Peyer's patch (tissue), 4 donors: ENCODE results near the gene TRAFD1. TPM values are rescaled to one million over a fixed set of nuclear protein-coding genes. Genes with fewer than 3 reads are reported as not detected.

Source experiments
- DNase-seq, 3 donors: peaks; one replicate each; pipeline ENCODE4 v3.0.0-alpha.2; 2017 to 2019
- H3K27ac ChIP-seq, 4 donors: fragments of 200-600 bp; sonication (generic); one replicate each; pipeline ENCODE4 v1.5.1; 2016 to 2019
- H3K27me3 ChIP-seq, 2 donors: fragments of 200-600 bp; sonication (generic); one replicate each; pipeline ENCODE4 v1.5.1; 2019
- H3K36me3 ChIP-seq, 3 donors: fragments of 200-600 bp; sonication (generic); one replicate each; pipeline ENCODE4 v1.5.1; 2016 to 2019
- H3K4me1 ChIP-seq, 4 donors: fragments of 200-600 bp; sonication (generic); one replicate each; pipeline ENCODE4 v1.5.1; 2016 to 2019
- H3K4me3 ChIP-seq, 4 donors: fragments of 200-600 bp; sonication (generic); 1 replicate in 3 of 4; 2 replicates in 1 of 4; pipeline ENCODE4 v1.5.1; 2016 to 2019; ENCODE audit warnings: mild to moderate bottlenecking in 1 of 4
- H3K9me3 ChIP-seq, 4 donors: fragments of 200-600 bp; sonication (generic); one replicate each; pipeline ENCODE4 v1.5.1; 2016 to 2019; ENCODE audit warnings: mild to moderate bottlenecking in 1 of 4
- POLR2A ChIP-seq, 2 donors: fragments of 450-650 bp; IDR thresholded peaks; one replicate each; pipeline ENCODE4 v1.5.1; 2017; ENCODE audit warnings: antibody characterized with exemption in 2 of 2, mild to moderate bottlenecking in 2 of 2, moderate library complexity in 2 of 2
- small RNA-seq, 2 donors: library from RNA; depleted of rRNA; stranded (forward); fragments of <200 nt; gene quantifications; one replicate each; pipeline ENCODE3, GENCODE V24; 2016
- total RNA-seq, 4 donors: library from RNA; depleted of rRNA; stranded (reverse); fragments of >200 nt; gene quantifications; one replicate each; pipeline ENCODE4 v1.1.0, GENCODE V29; 2016
- TF ChIP-seq, protein P1 (sequence below), 6 experiments: fragments of 450-650 bp in 4 of 6; fragments of 200-600 bp in 2 of 6; sonication (generic) in 1 of 6; IDR thresholded peaks; one replicate each; pipeline ENCODE4 v1.5.1; 2017 to 2019; ENCODE audit warnings: antibody characterized with exemption in 6 of 6, mild to moderate bottlenecking in 3 of 6, moderate library complexity in 1 of 6

The TRAFD1 gene
- total RNA-seq, 4 donors from 2014 or later: 19.4 to 95.7 (median 30.5) TPM

DNA sequence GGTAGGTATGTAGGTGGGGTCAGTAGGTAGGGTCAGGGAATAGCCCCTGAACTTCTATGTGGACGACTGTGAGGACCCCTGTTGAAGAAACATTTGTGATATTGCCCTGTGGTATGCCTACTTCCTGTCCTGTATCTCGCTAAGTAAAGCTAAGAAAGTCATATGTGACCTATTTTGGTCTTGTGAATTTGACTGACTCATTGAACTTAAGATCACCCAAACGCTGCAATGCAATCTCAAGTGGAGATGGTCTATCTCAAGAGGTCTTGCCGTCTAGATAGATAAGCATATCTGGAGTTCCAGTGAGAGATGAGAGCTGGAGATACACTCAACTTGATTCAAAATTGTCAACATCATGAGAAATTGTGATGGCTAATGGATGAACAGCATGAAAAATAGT is 73.8 kb downstream of the TRAFD1 start:
- DNase-seq: no peak
- no peak overlapping the region for H3K27ac ChIP-seq
- no peaks in the 10 kb centered on the region for H3K9me3 ChIP-seq
- H3K36me3 ChIP-seq: peaks cover 0 to 87% (median 0%) of the 10 kb centered on the region in 3 donors
- no peaks in the 10 kb centered on the region for H3K27me3 ChIP-seq
- no peaks in the 10 kb centered on the region for H3K4me1 ChIP-seq
- H3K4me3 ChIP-seq: no peak overlapping the region
- TF ChIP-seq POLR2A (IDR thresholded peaks at IDR 0.05): no peak
- TF ChIP-seq, protein P1, sequence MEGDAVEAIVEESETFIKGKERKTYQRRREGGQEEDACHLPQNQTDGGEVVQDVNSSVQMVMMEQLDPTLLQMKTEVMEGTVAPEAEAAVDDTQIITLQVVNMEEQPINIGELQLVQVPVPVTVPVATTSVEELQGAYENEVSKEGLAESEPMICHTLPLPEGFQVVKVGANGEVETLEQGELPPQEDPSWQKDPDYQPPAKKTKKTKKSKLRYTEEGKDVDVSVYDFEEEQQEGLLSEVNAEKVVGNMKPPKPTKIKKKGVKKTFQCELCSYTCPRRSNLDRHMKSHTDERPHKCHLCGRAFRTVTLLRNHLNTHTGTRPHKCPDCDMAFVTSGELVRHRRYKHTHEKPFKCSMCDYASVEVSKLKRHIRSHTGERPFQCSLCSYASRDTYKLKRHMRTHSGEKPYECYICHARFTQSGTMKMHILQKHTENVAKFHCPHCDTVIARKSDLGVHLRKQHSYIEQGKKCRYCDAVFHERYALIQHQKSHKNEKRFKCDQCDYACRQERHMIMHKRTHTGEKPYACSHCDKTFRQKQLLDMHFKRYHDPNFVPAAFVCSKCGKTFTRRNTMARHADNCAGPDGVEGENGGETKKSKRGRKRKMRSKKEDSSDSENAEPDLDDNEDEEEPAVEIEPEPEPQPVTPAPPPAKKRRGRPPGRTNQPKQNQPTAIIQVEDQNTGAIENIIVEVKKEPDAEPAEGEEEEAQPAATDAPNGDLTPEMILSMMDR (IDR thresholded peaks at IDR 0.05): no peak

Small RNAs within 50 kb of the gene (small RNA-seq; reads per million reads assigned to genes)
- gene RF00019: 0 reads per million in 2 donors

Other genes with a start within 250 kb of the TRAFD1 start
- 10 to 100 TPM; 21.5 to 37.3 (median 35.5) TPM for gene TMEM116, start 112.4 kb upstream of the TRAFD1 start, total RNA-seq
- gene ERP29, start 112.1 kb upstream of the TRAFD1 start, total RNA-seq: 10 to 100 TPM; 39.8 to 62.7 (median 49.1) TPM
- 10 to 100 TPM; 18.9 to 25.6 (median 22.2) TPM for gene NAA25, start 16.8 kb upstream of the TRAFD1 start, total RNA-seq